Dermis lymphatic vessel endothelial cell (primary cell): ENCODE data around the gene TAS2R3. TPM values are rescaled to one million over a fixed set of nuclear protein-coding genes. Genes with fewer than 3 reads are reported as not detected.

Source experiments
- total RNA-seq: library from RNA; depleted of rRNA; stranded (reverse); fragments of >200 nt; gene quantifications from 2 replicates; pipeline ENCODE4 v1.2.1, GENCODE V29; 2014

Gene TAS2R3, protein sequence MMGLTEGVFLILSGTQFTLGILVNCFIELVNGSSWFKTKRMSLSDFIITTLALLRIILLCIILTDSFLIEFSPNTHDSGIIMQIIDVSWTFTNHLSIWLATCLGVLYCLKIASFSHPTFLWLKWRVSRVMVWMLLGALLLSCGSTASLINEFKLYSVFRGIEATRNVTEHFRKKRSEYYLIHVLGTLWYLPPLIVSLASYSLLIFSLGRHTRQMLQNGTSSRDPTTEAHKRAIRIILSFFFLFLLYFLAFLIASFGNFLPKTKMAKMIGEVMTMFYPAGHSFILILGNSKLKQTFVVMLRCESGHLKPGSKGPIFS
- 0.33 and 0.77 TPM in 2 replicates for total RNA-seq

DNA sequence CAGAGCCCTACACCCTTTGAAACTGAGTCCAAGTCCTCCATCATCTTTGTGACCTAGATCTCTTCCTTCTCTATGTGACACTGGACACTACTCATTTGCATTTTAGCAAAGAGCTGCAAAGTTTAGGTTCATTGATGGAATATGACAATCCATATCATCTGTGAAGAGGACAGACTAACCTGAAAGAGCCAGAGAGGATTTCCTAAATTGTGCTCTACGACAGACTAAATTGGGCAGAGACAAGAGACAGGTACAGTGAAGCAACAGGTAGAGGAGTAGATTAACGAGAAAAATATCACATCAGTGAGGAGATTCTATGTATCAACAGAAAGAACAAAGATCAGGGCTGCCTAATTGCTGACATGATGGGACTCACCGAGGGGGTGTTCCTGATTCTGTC is at the start of gene TAS2R3:
TSS of gene TAS2R3 (plus strand) at position 301 of the 400 bp plus-strand sequence. CDS start at position 363, 62 bp downstream.

DNA sequence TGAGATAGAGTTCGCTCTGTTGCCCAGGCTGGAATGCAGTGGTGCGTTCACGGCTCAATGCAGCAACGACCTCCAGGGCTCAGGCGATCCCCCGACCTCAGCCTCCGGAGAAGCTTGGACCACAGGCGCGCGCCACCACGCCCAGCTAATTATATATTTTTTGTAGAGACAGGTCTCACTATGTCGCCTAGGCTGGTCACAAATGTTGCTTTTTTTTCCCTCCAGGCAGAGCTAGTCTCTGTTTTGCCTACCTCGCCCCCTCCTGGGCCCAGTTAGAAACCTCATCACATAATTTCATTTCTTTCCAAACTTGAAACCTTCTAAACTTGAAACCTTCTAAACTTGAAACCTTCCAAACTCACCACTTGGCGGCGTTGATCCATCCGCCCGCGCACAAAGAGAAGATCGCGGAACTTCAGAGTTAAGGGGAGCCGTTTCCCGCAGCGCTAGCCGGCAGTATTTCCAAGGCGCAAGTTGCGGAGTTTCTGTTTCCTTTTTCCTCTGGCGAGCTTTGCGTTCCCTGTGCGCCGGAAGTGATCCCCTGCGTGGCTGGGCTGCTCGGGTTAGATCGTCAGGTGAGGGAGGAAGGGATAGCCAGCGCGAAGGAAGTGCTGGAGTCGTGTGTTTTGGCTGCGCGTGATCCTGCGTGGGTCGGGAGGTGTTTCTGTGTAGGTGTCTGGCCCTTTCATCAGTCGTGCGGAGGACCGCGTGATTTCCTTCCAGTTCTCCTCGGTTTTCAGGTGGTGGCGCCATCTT is 25.9 kb upstream of the TAS2R3 start, which contains the start of gene SSBP1:
TSS of gene SSBP1 (plus strand) at position 523 of the 756 bp plus-strand sequence. CDS start 809 bp downstream, outside the sequence.

DNA sequence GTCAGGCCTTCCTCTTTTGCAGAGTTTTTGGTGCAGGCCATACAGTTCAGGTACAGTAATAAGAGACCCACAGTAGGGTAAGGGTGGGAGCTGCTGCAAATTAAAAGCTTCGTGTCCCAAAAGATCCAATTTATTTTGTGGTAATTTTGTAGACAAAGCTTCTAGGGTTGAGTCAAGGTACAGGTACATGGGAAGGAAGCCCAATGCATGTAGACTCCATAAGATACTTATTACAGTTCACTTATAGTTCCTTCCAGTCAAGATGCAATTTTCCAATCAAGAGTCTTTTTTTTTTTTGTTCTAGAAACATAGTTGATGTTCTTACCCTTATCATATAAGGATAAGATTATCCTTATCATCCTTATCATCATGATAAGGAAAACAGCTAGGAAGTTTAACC is 12.5 kb downstream of the TAS2R3 start, which contains the start of gene TAS2R4:
TSS of gene TAS2R4 (plus strand) at position 301 of the 400 bp plus-strand sequence. CDS start 1,815 bp downstream, outside the sequence.

DNA sequence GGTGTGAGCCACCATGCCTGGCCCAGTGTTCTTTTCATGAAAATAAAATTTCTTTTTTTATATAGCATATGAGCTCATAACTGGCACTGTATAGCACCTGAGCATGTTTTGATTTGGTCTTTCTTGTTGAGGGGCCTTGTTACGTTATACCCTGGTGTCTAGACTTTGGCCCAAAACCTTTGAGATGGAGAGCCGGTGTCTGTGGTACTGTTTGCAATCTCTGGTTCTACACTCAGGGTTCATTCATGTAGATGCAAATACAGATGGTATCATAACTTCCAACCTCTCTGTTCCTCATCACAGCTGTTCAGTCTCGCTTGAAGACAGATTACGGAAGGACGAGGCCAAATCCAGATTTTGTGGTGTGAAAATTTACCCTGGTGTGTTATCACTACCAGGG is 26.0 kb downstream of the TAS2R3 start, which contains the start of gene TAS2R5:
TSS of gene TAS2R5 (plus strand) at position 301 of the 400 bp plus-strand sequence. CDS start 145 bp downstream, outside the sequence.

Other genes with a start within 250 kb of the TAS2R3 start
- 20.3 and 20.6 TPM in 2 replicates for gene AGK, start 212.7 kb upstream of the TAS2R3 start, total RNA-seq
- gene DENND11, start 61.9 kb upstream of the TAS2R3 start, total RNA-seq = 81.2 and 129 TPM in 2 replicates
- gene WEE2, start 55.7 kb upstream of the TAS2R3 start, total RNA-seq = under 0.01 and 0.11 TPM in 2 replicates
- 99.7 and 156 TPM in 2 replicates for gene SSBP1, start 25.7 kb upstream of the TAS2R3 start, total RNA-seq
- gene TAS2R4, start 12.6 kb downstream of the TAS2R3 start, total RNA-seq = 0.33 and 0.86 TPM in 2 replicates
- 0.11 and 0.52 TPM in 2 replicates for gene TAS2R5, start 26.1 kb downstream of the TAS2R3 start, total RNA-seq
- gene PRSS37, start 77.4 kb downstream of the TAS2R3 start, total RNA-seq = not detected in 2 replicates
- gene OR9A4, start 152.3 kb downstream of the TAS2R3 start, total RNA-seq = not detected in 2 replicates
- not detected in 2 replicates for gene CLEC5A, start 182.9 kb downstream of the TAS2R3 start, total RNA-seq
- not detected in 2 replicates for gene TAS2R38, start 209.7 kb downstream of the TAS2R3 start, total RNA-seq
- under 0.01 TPM in 1 of 2 replicates, not detected in the other for gene MGAM, start 231.8 kb downstream of the TAS2R3 start, total RNA-seq